Measurements from ENCODE around the gene WASL.

DNA sequence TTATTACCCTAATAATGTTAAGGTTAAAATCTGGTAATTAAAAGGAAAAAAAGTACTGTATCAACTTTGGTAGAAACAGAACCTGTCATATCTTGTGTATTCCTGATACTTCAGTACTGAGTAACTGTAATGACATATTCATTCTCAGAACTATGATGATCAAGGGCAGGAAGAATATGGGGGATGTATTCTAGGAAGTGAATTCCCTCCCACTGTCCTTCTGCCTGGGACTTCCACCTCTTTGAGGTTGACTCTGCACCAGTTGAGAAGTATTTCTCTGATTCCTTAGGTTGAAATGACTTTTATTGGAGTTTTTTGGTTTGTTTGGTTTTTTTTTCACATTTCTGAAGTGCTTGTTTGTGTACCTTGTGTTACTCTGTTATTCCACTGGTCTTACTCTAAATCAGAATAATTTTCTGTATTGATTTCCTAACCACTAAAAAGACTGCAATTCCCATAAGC is 36.9 kb downstream of the WASL start:
- TF ChIP-seq YY1 (IDR thresholded peaks at IDR 0.05; ENCODE audit: low read depth) (no peak), MAX (IDR thresholded peaks at IDR 0.05) (no peak), RAD21 (IDR thresholded peaks at IDR 0.05; ENCODE audit: low read depth) (no peak), NFIC (IDR thresholded peaks at IDR 0.05) (no peak), CEBPB (IDR thresholded peaks at IDR 0.05) (no peak), EP300 (IDR thresholded peaks at IDR 0.05; ENCODE audit: borderline replicate concordance) (no peak), TAF1 (IDR thresholded peaks at IDR 0.05; ENCODE audit: low read depth) (no peak), CREB1 (IDR thresholded peaks at IDR 0.05; ENCODE audit: low read depth) (no peak), TCF12 (IDR thresholded peaks at IDR 0.05; ENCODE audit: low read depth) (no peak), EGR1 (IDR thresholded peaks at IDR 0.05) (no peak)
- TF ChIP-seq, protein P1, sequence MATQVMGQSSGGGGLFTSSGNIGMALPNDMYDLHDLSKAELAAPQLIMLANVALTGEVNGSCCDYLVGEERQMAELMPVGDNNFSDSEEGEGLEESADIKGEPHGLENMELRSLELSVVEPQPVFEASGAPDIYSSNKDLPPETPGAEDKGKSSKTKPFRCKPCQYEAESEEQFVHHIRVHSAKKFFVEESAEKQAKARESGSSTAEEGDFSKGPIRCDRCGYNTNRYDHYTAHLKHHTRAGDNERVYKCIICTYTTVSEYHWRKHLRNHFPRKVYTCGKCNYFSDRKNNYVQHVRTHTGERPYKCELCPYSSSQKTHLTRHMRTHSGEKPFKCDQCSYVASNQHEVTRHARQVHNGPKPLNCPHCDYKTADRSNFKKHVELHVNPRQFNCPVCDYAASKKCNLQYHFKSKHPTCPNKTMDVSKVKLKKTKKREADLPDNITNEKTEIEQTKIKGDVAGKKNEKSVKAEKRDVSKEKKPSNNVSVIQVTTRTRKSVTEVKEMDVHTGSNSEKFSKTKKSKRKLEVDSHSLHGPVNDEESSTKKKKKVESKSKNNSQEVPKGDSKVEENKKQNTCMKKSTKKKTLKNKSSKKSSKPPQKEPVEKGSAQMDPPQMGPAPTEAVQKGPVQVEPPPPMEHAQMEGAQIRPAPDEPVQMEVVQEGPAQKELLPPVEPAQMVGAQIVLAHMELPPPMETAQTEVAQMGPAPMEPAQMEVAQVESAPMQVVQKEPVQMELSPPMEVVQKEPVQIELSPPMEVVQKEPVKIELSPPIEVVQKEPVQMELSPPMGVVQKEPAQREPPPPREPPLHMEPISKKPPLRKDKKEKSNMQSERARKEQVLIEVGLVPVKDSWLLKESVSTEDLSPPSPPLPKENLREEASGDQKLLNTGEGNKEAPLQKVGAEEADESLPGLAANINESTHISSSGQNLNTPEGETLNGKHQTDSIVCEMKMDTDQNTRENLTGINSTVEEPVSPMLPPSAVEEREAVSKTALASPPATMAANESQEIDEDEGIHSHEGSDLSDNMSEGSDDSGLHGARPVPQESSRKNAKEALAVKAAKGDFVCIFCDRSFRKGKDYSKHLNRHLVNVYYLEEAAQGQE (IDR thresholded peaks at IDR 0.05; ENCODE audit: low read depth): no peak
